ENCODE data around the gene ENTHD1. TPM values are rescaled to one million over a fixed set of nuclear protein-coding genes. Genes with fewer than 3 reads are reported as not detected.

The ENTHD1 gene
- total RNA-seq, 1 experiment from 2014 or later, result not detected

DNA sequence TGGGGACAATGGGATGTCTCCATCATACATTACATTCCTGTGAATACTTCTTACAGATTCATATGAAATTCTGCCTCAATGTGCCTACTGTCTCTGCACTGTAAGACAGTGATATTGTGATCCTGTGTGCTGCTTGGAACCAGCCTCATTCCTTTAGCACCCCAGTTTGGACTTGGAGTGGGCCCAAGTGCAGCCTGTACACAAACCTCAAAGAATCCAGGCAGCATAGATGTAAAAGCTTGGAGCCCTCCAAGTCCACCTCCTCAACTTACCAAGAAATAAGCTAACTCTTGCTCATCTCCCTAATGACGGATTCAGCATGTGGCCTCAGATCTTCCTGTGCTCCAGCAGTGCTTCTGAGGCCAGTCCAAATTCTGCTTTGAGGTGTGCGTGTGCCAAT, 31.7 kb upstream of the ENTHD1 start:
- Histone ChIP-seq H3K23ac (ENCODE audit: insufficient read length, low read depth, low read length) (no peak overlapping the region), H3K27ac (ENCODE audit: insufficient read length, low read depth, low read length) (no peak overlapping the region), H3K18ac (ENCODE audit: insufficient read length, low read depth, low read length) (no peak overlapping the region), H3K4ac (ENCODE audit: low read depth, low read length) (no peak overlapping the region), H2AK5ac (ENCODE audit: insufficient read length, low read length) (no peak overlapping the region), H3K79me1 (ENCODE audit: insufficient read depth, low read depth, low read length, poor library complexity, severe bottlenecking) (no peaks in the 10 kb centered on the region), H3T11ph (ENCODE audit: low read length) (no peak overlapping the region), H4K20me1 (ENCODE audit: control insufficient read depth, insufficient read depth, insufficient read length) (no peaks in the 10 kb centered on the region), H4K5ac (ENCODE audit: insufficient read length, low read depth, low read length) (no peak overlapping the region), H2BK20ac (ENCODE audit: low read depth, low read length, poor library complexity, severe bottlenecking) (no peak overlapping the region), H3K9me3 (ENCODE audit: control insufficient read depth, low read depth, low read length) (no peaks in the 10 kb centered on the region), H3K79me2 (ENCODE audit: insufficient read depth, low read length) (no peaks in the 10 kb centered on the region), H4K8ac (replicated peaks; ENCODE audit: insufficient read length, low read depth, low read length) (no peak overlapping the region), H2BK5ac (ENCODE audit: insufficient read length, low read length) (no peak overlapping the region), H2BK120ac (ENCODE audit: low read depth, low read length, poor library complexity, severe bottlenecking) (no peak overlapping the region), H3K14ac (ENCODE audit: insufficient read depth, low read length) (no peak overlapping the region), H2BK12ac (ENCODE audit: insufficient read length, low read depth, low read length) (no peak overlapping the region), H4K91ac (ENCODE audit: insufficient read length, low read depth, low read length) (no peak overlapping the region), H3K27me3 (ENCODE audit: insufficient read depth, low read length) (no peaks in the 10 kb centered on the region), H3K4me1 (ENCODE audit: insufficient read depth, low read length) (no peaks in the 10 kb centered on the region; the same call in 1 of the 2 replicates), H3K56ac (ENCODE audit: insufficient read length, low read depth, low read length) (no peak overlapping the region), H3K9ac (ENCODE audit: extremely low read depth, insufficient read length, low read length) (no peak overlapping the region), H3K23me2 (ENCODE audit: insufficient read length, low read depth, low read length, poor library complexity, severe bottlenecking) (no peaks in the 10 kb centered on the region), H2BK15ac (ENCODE audit: low read depth, low read length) (no peak overlapping the region), H2AFZ (ENCODE audit: low read length) (no peak overlapping the region), H3K4me2 (ENCODE audit: insufficient read depth, insufficient read length, low read length) (no peak overlapping the region)
- DNase-seq, result no peak
- no peak for TF ChIP-seq CTCF (conservative IDR thresholded peaks at IDR 0.05)
- H3K36me3 Mint-ChIP-seq (ENCODE audit: insufficient read depth in 1 of 3, low read depth in 3 of 3), result no peaks in the 10 kb centered on the region
- no peak overlapping the region for H3K27ac Mint-ChIP-seq
- no CpG with 5 or more reads among the region's 2 CpGs for WGBS (ENCODE audit: extremely low coverage, insufficient read length, low lambda C conversion rate)
- no peaks in the 10 kb centered on the region for H3K9me3 Mint-ChIP-seq
- peaks cover 8 to 14% of the 10 kb centered on the region in 2 experiments; a peak in 3 of 4 replicates for H3K4me1 Mint-ChIP-seq
- H3K4me3 Mint-ChIP-seq, result no peak overlapping the region
- H3K27me3 Mint-ChIP-seq (ENCODE audit: low read depth), result peaks cover 8% of the 10 kb centered on the region
